ENCODE results near the gene PPP2R1A.
"Not testable (repeated sequence)": the region's sequence is repeated elsewhere in the genome, so short reads cannot be mapped to it uniquely, and the experiment has no call there.

PPP2R1A gene

GRCh38 chr19:52248241-52248640 is 58.4 kb downstream of the PPP2R1A start:
- peak; percentile 25 to 62 (median 48) for DNase-seq

GRCh38 chr19:52258426-52258825 is 68.6 kb downstream of the PPP2R1A start:
- DNase-seq, result no peak

GRCh38 chr19:52265556-52265955 is 75.7 kb downstream of the PPP2R1A start:
- DNase-seq, result not testable (repeated sequence)

GRCh38 chr19:52269338-52270261 is 79.7 kb downstream of the PPP2R1A start, which contains the start of gene ZNF766:
Gene ZNF766 (plus strand): TSS chr19:52269587. CDS start chr19:52269614, 27 bp downstream.
- DNase-seq, result peak; percentile 90 to 96 (median 94)

GRCh38 chr19:52270266-52270885 is 80.5 kb downstream of the PPP2R1A start:
- peak in 3 of 6 experiments; percentile 0 to 61 (median 21) for DNase-seq

- no peak for DNase-seq
Measured at GRCh38 chr19:52273301-52273700, 83.4 kb downstream of the PPP2R1A start.

- no peak for DNase-seq
Measured at GRCh38 chr19:52274191-52274590, 84.3 kb downstream of the PPP2R1A start.

GRCh38 chr19:52275988-52276387 is 86.1 kb downstream of the PPP2R1A start:
- DNase-seq, result no peak

GRCh38 chr19:52277471-52277870 is 87.6 kb downstream of the PPP2R1A start:
- no peak for DNase-seq
